OCI-M2 (cell line): ENCODE results near the gene IGIP.

Experiments
- DNase-seq: peaks from one replicate; lab custom pipeline; 2025; ENCODE audit not compliant: unreplicated experiment; lab: John Stamatoyannopoulos, UW

Gene IGIP

GRCh38 chr5:140111011-140111858, 14.5 kb upstream of the IGIP start:
- no peak for DNase-seq

GRCh38 chr5:140111859-140112551, 13.7 kb upstream of the IGIP start:
- DNase-seq = no peak

- DNase-seq = no peak
Observed at GRCh38 chr5:140112685-140113179, 13.0 kb upstream of the IGIP start.

- DNase-seq = no peak
Observed at GRCh38 chr5:140113180-140113698, 12.5 kb upstream of the IGIP start.

- DNase-seq = peak; percentile 28
Observed at GRCh38 chr5:140113699-140114263, 12.0 kb upstream of the IGIP start, which contains the start of gene PURA. TSS of gene PURA (plus strand) at chr5:140114109. CDS start at chr5:140114182, 73 bp downstream.

GRCh38 chr5:140114341-140115185, 11.2 kb upstream of the IGIP start:
- no peak for DNase-seq

- DNase-seq = no peak
Observed at GRCh38 chr5:140115186-140115500, 10.6 kb upstream of the IGIP start.

GRCh38 chr5:140116716-140117115, 9.0 kb upstream of the IGIP start:
- no peak for DNase-seq

- DNase-seq = no peak
Observed at GRCh38 chr5:140117523-140117922, 8.2 kb upstream of the IGIP start.

GRCh38 chr5:140118302-140118936, 7.3 kb upstream of the IGIP start:
- DNase-seq = no peak

- no peak for DNase-seq
Observed at GRCh38 chr5:140126315-140127012, 727 bp downstream of the IGIP start.

GRCh38 chr5:140128376-140128775, 2.6 kb downstream of the IGIP start:
- no peak for DNase-seq

GRCh38 chr5:140130949-140131733, 5.4 kb downstream of the IGIP start:
- DNase-seq = no peak

- no peak for DNase-seq
Observed at GRCh38 chr5:140131967-140132409, 6.3 kb downstream of the IGIP start.

- DNase-seq = no peak
Observed at GRCh38 chr5:140133514-140134167, 7.9 kb downstream of the IGIP start.

GRCh38 chr5:140134277-140134935, 8.7 kb downstream of the IGIP start:
- DNase-seq = no peak

- no peak for DNase-seq
Observed at GRCh38 chr5:140135127-140135526, 9.4 kb downstream of the IGIP start.

GRCh38 chr5:140136624-140137023, 10.9 kb downstream of the IGIP start:
- no peak for DNase-seq
